GM19238 (cell line): ENCODE results near the gene ERCC6L2.

ENCODE experiments used
- DNase-seq: peaks from one replicate; pipeline ENCODE4 v3.0.0; 2011; ENCODE audit warnings: low spot score; ENCODE audit not compliant: insufficient read length

The ERCC6L2 gene

GRCh38 chr9:95920017-95920416 is 44.5 kb downstream of the ERCC6L2 start:
- no peak for DNase-seq

- DNase-seq, result no peak
Measured at GRCh38 chr9:95923794-95924193, 48.3 kb downstream of the ERCC6L2 start.

- no peak for DNase-seq
Measured at GRCh38 chr9:95924987-95925386, 49.5 kb downstream of the ERCC6L2 start.

GRCh38 chr9:95927271-95928004 is 51.9 kb downstream of the ERCC6L2 start:
- no peak for DNase-seq

- no peak for DNase-seq
Measured at GRCh38 chr9:95930277-95930676, 54.8 kb downstream of the ERCC6L2 start.

- no peak for DNase-seq
Measured at GRCh38 chr9:95935861-95936578, 60.5 kb downstream of the ERCC6L2 start.

- no peak for DNase-seq
Measured at GRCh38 chr9:95936579-95937075, 61.1 kb downstream of the ERCC6L2 start.

GRCh38 chr9:95937131-95937530 is 61.6 kb downstream of the ERCC6L2 start:
- no peak for DNase-seq

- no peak for DNase-seq
Measured at GRCh38 chr9:95938724-95939123, 63.2 kb downstream of the ERCC6L2 start.

- DNase-seq, result no peak
Measured at GRCh38 chr9:95939472-95939871, 64.0 kb downstream of the ERCC6L2 start.

GRCh38 chr9:95940265-95940664 is 64.8 kb downstream of the ERCC6L2 start:
- DNase-seq, result no peak

GRCh38 chr9:95942016-95942415 is 66.5 kb downstream of the ERCC6L2 start:
- DNase-seq, result no peak

GRCh38 chr9:95947118-95947517 is 71.6 kb downstream of the ERCC6L2 start:
- no peak for DNase-seq

GRCh38 chr9:95952471-95952870 is 77.0 kb downstream of the ERCC6L2 start:
- no peak for DNase-seq

- DNase-seq, result no peak
Measured at GRCh38 chr9:95953986-95954385, 78.5 kb downstream of the ERCC6L2 start.

- DNase-seq, result no peak
Measured at GRCh38 chr9:95954940-95955339, 79.4 kb downstream of the ERCC6L2 start.

GRCh38 chr9:95962936-95963335 is 87.4 kb downstream of the ERCC6L2 start:
- DNase-seq, result no peak

- no peak for DNase-seq
Measured at GRCh38 chr9:95963659-95964058, 88.2 kb downstream of the ERCC6L2 start.

- no peak for DNase-seq
Measured at GRCh38 chr9:95966306-95966705, 90.8 kb downstream of the ERCC6L2 start.

GRCh38 chr9:95970317-95970716 is 94.8 kb downstream of the ERCC6L2 start:
- DNase-seq, result no peak

- no peak for DNase-seq
Measured at GRCh38 chr9:95971815-95972214, 96.3 kb downstream of the ERCC6L2 start.

- no peak for DNase-seq
Measured at GRCh38 chr9:95974389-95974788, 98.9 kb downstream of the ERCC6L2 start.

- no peak for DNase-seq
Measured at GRCh38 chr9:95977371-95977770, 101.9 kb downstream of the ERCC6L2 start.
